HepG2 (cell line): ENCODE data around the gene TNK1. TPM values are rescaled to one million over a fixed set of nuclear protein-coding genes. Genes with fewer than 3 reads are reported as not detected.
A peak's percentile ranks its signal among the peaks of the same experiment; 100 is the strongest.

ENCODE experiments used
- ATF5 ChIP-seq: sonication (generic); formaldehyde crosslinking; IDR thresholded peaks from 2 replicates; pipeline ENCODE4 v1.4.0; 2020; ENCODE audit warnings: mild to moderate bottlenecking, low read depth, missing genetic modification reagents
- GLI4 ChIP-seq: sonication (generic); formaldehyde crosslinking; IDR thresholded peaks from 2 replicates; pipeline ENCODE4 v1.5.1; 2020; ENCODE audit warnings: missing genetic modification reagents, mild to moderate bottlenecking, moderate library complexity, borderline replicate concordance
- GRHL1 ChIP-seq: sonication (generic); formaldehyde crosslinking; conservative IDR thresholded peaks from 2 replicates; pipeline ENCODE4 v1.8.0; 2022; ENCODE audit warnings: missing genetic modification reagents
- GZF1 ChIP-seq: sonication (generic); formaldehyde crosslinking; IDR thresholded peaks from 2 replicates; pipeline ENCODE4 v1.5.1; 2020; ENCODE audit warnings: mild to moderate bottlenecking, missing genetic modification reagents
- NFE2 ChIP-seq: sonication (generic); formaldehyde crosslinking; IDR thresholded peaks from 2 replicates; pipeline ENCODE4 v1.4.0; 2020; ENCODE audit warnings: missing genetic modification reagents
- NFE2L1 ChIP-seq: sonication (generic); formaldehyde crosslinking; IDR thresholded peaks from 2 replicates; pipeline ENCODE4 v1.4.0; 2020; ENCODE audit warnings: missing genetic modification reagents, mild to moderate bottlenecking, borderline replicate concordance
- REL ChIP-seq: sonication (generic); formaldehyde crosslinking; conservative IDR thresholded peaks from 2 replicates; pipeline ENCODE4 v1.8.0; 2022; ENCODE audit warnings: mild to moderate bottlenecking, missing genetic modification reagents, moderate library complexity
- RELA ChIP-seq: sonication (generic); formaldehyde crosslinking; IDR thresholded peaks from 2 replicates; pipeline ENCODE4 v1.4.0; 2020; ENCODE audit warnings: missing genetic modification reagents
- TFAP4 ChIP-seq: sonication (generic); IDR thresholded peaks from 2 replicates; pipeline ENCODE4 v1.6.1; 2016; ENCODE audit warnings: low read depth, borderline replicate concordance
- ZC3H4 ChIP-seq: sonication (generic); formaldehyde crosslinking; IDR thresholded peaks from 2 replicates; pipeline ENCODE4 v1.4.0; 2020; ENCODE audit warnings: missing genetic modification reagents, borderline replicate concordance
- ZNF17 ChIP-seq: sonication (generic); formaldehyde crosslinking; IDR thresholded peaks from 2 replicates; pipeline ENCODE4 v1.5.0; 2020; ENCODE audit warnings: mild to moderate bottlenecking, missing genetic modification reagents
- ZNF34 ChIP-seq: sonication (generic); formaldehyde crosslinking; IDR thresholded peaks from 2 replicates; pipeline ENCODE4 v1.4.0; 2020; ENCODE audit warnings: mild to moderate bottlenecking, missing genetic modification reagents, borderline replicate concordance
- ZNF619 ChIP-seq: sonication (generic); formaldehyde crosslinking; IDR thresholded peaks from 2 replicates; pipeline ENCODE4 v1.4.0; 2020; ENCODE audit warnings: mild to moderate bottlenecking, missing genetic modification reagents
- ZNF773 ChIP-seq: sonication (generic); formaldehyde crosslinking; IDR thresholded peaks from 2 replicates; pipeline ENCODE4 v1.4.0; 2020; ENCODE audit warnings: missing genetic modification reagents, borderline replicate concordance
- polyA plus RNA-seq, 8 experiments: library from polyadenylated mRNA; depleted of rRNA in 3 of 8; stranded (reverse) in 7 of 8; unstranded in 1 of 8; fragments of >200 nt; fragmentation: Illumina TruSeq in 4 of 8; extraction: Trizol in 4 of 8; gene quantifications; 2 replicates each; pipeline versions ENCODE4 v1.2.1 to v1.2.3, GENCODE V29; 2011 to 2016; ENCODE audit warnings: low read depth in 4 of 8, missing spikeins in 1 of 8, mixed read lengths in 1 of 8; ENCODE audit not compliant: insufficient read depth in 1 of 8
- total RNA-seq, 5 experiments: library from RNA; depleted of rRNA; stranded (reverse); fragments of >200 nt; fragmentation: Illumina TruSeq; extraction: Trizol; gene quantifications; 2 replicates each; pipeline ENCODE4 v1.2.3, GENCODE V29; 2016; ENCODE audit warnings: low read depth in 1 of 5
- TF ChIP-seq, protein P1 (sequence below): sonication (generic); formaldehyde crosslinking; IDR thresholded peaks from 2 replicates; pipeline ENCODE4 v1.5.0; 2020; ENCODE audit warnings: mild to moderate bottlenecking, missing genetic modification reagents, borderline replicate concordance
- TF ChIP-seq, protein P2 (sequence below): sonication (generic); formaldehyde crosslinking; IDR thresholded peaks from 2 replicates; pipeline ENCODE4 v1.4.0; 2020; ENCODE audit warnings: mild to moderate bottlenecking, missing genetic modification reagents

The TNK1 gene
- total and polyA plus RNA-seq, 2 of the 13 experiments (the other 11 are each of a cell fraction or from before 2014, with no cell fraction given): 2.0 to 3.5 TPM

DNA sequence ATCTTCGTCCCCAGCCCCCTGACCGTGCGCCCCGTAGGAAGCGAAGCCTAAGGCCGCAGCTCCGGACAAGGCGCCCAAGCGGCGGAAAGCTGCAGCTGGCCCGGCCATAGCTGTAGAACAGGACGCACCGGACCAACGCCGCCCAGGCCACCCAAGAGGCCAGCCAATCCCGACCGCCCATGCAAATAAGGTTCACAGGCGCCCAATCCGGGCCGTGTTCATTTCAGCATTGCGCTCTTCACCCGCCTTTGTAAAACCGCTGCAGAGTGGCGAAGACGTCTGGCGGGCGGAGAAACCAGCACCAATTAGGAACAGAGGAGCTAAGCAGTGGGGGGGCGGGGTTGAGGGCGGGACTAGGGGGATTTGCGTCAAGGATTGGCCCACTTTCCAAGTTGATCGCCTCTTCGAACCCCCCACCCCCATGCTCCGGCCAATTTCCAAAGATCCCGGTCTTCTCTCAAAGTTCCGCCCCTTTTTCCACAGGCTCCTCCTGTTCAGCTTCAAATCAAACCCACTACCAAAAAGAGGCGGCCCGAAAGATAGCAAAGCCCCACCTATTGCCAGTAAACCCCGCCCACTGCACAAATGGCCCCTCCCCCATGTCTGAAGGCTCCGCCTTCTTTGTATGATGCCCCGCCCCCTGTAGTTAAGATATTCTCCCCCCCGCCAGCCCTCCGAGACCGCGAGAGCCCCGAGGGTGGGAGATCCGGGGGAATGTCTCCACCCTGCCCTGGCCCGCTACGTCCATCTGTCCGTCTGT lies 23.3 kb downstream of the TNK1 start, which contains the start of gene TMEM256 (continued):
- TF ChIP-seq GLI4 (CRISPR knock-in tag) (no peak), REL (CRISPR knock-in tag) (no peak), NFE2 (no peak), ATF5 (no peak), GRHL1 (CRISPR knock-in tag) (no peak), NFE2L1 (CRISPR knock-in tag) (no peak), ZNF34 (CRISPR knock-in tag) (no peak), GZF1 (CRISPR knock-in tag) (no peak), TFAP4 (no peak), ZNF619 (CRISPR knock-in tag) (no peak), ZNF773 (CRISPR knock-in tag) (no peak), RELA (CRISPR knock-in tag) (no peak), ZC3H4 (CRISPR knock-in tag) (peak; percentile 7; the same call in 1 of the 2 replicates), ZNF17 (CRISPR knock-in tag) (no peak)
- TF ChIP-seq, protein P1, sequence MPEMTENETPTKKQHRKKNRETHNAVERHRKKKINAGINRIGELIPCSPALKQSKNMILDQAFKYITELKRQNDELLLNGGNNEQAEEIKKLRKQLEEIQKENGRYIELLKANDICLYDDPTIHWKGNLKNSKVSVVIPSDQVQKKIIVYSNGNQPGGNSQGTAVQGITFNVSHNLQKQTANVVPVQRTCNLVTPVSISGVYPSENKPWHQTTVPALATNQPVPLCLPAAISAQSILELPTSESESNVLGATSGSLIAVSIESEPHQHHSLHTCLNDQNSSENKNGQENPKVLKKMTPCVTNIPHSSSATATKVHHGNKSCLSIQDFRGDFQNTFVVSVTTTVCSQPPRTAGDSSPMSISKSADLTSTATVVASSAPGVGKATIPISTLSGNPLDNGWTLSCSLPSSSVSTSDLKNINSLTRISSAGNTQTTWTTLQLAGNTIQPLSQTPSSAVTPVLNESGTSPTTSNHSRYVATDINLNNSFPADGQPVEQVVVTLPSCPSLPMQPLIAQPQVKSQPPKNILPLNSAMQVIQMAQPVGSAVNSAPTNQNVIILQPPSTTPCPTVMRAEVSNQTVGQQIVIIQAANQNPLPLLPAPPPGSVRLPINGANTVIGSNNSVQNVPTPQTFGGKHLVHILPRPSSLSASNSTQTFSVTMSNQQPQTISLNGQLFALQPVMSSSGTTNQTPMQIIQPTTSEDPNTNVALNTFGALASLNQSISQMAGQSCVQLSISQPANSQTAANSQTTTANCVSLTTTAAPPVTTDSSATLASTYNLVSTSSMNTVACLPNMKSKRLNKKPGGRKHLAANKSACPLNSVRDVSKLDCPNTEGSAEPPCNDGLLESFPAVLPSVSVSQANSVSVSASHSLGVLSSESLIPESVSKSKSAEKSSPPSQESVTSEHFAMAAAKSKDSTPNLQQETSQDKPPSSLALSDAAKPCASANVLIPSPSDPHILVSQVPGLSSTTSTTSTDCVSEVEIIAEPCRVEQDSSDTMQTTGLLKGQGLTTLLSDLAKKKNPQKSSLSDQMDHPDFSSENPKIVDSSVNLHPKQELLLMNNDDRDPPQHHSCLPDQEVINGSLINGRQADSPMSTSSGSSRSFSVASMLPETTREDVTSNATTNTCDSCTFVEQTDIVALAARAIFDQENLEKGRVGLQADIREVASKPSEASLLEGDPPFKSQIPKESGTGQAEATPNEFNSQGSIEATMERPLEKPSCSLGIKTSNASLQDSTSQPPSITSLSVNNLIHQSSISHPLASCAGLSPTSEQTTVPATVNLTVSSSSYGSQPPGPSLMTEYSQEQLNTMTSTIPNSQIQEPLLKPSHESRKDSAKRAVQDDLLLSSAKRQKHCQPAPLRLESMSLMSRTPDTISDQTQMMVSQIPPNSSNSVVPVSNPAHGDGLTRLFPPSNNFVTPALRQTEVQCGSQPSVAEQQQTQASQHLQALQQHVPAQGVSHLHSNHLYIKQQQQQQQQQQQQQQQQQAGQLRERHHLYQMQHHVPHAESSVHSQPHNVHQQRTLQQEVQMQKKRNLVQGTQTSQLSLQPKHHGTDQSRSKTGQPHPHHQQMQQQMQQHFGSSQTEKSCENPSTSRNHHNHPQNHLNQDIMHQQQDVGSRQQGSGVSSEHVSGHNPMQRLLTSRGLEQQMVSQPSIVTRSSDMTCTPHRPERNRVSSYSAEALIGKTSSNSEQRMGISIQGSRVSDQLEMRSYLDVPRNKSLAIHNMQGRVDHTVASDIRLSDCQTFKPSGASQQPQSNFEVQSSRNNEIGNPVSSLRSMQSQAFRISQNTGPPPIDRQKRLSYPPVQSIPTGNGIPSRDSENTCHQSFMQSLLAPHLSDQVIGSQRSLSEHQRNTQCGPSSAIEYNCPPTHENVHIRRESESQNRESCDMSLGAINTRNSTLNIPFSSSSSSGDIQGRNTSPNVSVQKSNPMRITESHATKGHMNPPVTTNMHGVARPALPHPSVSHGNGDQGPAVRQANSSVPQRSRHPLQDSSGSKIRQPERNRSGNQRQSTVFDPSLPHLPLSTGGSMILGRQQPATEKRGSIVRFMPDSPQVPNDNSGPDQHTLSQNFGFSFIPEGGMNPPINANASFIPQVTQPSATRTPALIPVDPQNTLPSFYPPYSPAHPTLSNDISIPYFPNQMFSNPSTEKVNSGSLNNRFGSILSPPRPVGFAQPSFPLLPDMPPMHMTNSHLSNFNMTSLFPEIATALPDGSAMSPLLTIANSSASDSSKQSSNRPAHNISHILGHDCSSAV (CRISPR knock-in tag): no peak
- TF ChIP-seq, protein P2, sequence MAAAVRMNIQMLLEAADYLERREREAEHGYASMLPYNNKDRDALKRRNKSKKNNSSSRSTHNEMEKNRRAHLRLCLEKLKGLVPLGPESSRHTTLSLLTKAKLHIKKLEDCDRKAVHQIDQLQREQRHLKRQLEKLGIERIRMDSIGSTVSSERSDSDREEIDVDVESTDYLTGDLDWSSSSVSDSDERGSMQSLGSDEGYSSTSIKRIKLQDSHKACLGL (CRISPR knock-in tag): no peak
